LoVo (cell line): ENCODE results near the gene ABHD14A.

Experiments
- DNase-seq: peaks from one replicate; pipeline ENCODE4 v3.0.0-alpha.2; 2016; ENCODE audit warnings: low spot score

ABHD14A gene

GRCh38 chr3:52020796-52021195 is 45.9 kb downstream of the ABHD14A start:
- DNase-seq = no peak

GRCh38 chr3:52021489-52022268 is 46.8 kb downstream of the ABHD14A start:
- DNase-seq = no peak

GRCh38 chr3:52022323-52023100 is 47.6 kb downstream of the ABHD14A start:
- no peak for DNase-seq

GRCh38 chr3:52023101-52023770 is 48.4 kb downstream of the ABHD14A start:
- DNase-seq = no peak

GRCh38 chr3:52023860-52024764 is 49.2 kb downstream of the ABHD14A start:
- no peak for DNase-seq

GRCh38 chr3:52024765-52025452 is 50.0 kb downstream of the ABHD14A start:
- DNase-seq = no peak

- DNase-seq = no peak
Measured at GRCh38 chr3:52025453-52025852, 50.6 kb downstream of the ABHD14A start.

GRCh38 chr3:52026041-52026440 is 51.2 kb downstream of the ABHD14A start:
- no peak for DNase-seq

GRCh38 chr3:52028572-52028971 is 53.7 kb downstream of the ABHD14A start:
- no peak for DNase-seq

GRCh38 chr3:52029053-52029452 is 54.2 kb downstream of the ABHD14A start:
- DNase-seq = no peak

GRCh38 chr3:52029535-52029934 is 54.7 kb downstream of the ABHD14A start:
- DNase-seq = no peak
